Activated naive CD4-positive, alpha-beta T cell (primary cell): Measurements from ENCODE around the gene STAT5B.
"Not testable (repeated sequence)": the region's sequence is repeated elsewhere in the genome, so short reads cannot be mapped to it uniquely, and the experiment has no call there.

Experiments used
- DNase-seq, 4 experiments: peaks; one replicate each; lab custom pipeline; 2025; lab: John Stamatoyannopoulos, UW

STAT5B gene

DNA sequence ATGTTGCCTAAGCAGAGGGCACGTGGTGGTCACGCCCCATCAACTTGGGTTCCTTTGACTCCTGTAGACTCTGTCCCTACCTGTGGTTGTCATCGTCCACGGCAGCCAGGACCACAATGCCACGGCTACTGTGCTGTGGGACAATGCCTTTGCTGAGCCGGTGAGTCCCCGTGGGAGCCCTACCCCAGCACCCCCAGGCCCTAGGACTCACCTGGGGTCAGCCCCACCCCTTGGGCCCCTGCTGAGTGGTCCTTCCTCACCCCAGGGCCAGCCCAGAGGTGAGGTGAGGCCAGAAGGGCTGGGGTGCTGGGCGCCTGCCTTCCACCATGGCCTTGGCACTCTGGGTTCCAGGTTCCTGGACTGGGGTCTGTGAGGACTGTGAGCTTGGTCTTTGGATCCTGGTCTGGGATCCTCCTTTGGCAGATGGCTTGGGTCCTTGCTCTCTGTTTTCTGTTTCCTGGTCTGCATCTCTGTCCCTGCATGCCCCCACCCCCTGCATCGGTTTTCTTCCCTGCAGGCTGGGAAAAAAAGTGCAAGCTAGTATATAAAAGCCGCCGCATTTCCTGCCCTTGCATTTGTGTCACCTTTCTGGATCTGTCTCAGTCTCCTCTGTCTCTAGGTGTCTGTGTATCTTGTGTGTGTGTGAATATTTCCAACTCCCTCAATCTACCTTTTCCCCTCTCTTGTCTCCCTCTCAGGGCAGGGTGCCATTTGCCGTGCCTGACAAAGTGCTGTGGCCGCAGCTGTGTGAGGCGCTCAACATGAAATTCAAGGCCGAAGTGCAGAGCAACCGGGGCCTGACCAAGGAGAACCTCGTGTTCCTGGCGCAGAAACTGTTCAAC, 29.6 kb upstream of the STAT5B start:
- DNase-seq: peak in 1 of 4 experiments; percentile 36

GRCh38 chr17:42305031-42305330, 28.8 kb upstream of the STAT5B start:
- not testable (repeated sequence) for DNase-seq

GRCh38 chr17:42304187-42305030, 28.2 kb upstream of the STAT5B start:
- DNase-seq: no peak

- DNase-seq: no peak
These were observed 27.5 kb upstream of the STAT5B start for GRCh38 chr17:42303694-42304093.

DNA sequence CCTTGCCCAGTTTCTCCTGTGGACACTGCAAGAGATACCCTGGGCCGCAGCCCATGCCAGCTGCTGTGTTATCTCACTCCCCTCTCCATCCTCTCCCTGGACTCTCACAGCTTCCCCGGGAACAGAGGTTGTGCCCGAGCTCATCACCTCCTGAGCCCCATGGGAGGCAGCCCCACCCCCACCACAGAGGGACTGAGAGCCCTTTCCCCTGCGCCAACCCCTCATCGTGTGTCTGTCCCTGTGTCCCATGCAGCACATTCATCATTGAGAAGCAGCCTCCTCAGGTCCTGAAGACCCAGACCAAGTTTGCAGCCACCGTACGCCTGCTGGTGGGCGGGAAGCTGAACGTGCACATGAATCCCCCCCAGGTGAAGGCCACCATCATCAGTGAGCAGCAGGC, 24.8 kb upstream of the STAT5B start:
- DNase-seq: no peak

DNA sequence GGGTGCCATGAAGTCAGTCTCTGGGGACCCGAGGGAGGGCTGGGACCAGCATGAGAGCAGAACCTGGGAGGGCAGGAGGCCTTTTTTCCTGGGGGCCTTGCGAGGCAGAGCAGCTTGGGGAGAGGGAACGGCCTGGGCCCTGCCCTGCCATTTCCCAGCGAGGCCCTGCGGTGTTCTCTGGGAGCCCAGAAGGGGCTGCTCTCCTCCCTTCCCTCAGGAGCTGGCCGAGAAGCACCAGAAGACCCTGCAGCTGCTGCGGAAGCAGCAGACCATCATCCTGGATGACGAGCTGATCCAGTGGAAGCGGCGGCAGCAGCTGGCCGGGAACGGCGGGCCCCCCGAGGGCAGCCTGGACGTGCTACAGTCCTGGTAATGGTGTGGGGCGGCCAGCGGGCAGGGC, 23.7 kb upstream of the STAT5B start:
- not testable (repeated sequence) for DNase-seq

- not testable (repeated sequence) for DNase-seq
These were observed 23.2 kb upstream of the STAT5B start for GRCh38 chr17:42299361-42299760.

DNA sequence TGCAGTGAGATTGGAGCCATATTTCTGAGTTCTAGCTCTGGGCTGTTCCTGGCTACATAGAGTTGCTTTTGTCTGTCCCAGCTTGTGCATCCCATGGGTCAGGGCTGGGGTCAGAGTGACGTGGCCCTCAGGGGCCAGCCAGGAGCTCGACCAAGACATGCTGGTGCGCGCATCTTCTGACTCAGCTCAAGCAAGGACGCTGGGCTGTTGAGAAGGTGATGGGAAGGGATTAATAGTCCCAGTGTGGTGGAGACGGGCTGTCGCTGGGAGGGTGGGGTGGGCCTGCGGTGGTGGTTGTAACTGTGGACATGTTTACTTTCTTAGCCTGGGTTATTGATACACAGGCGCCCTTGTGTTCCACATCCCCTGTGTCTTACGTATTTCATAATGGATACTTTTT, 21.6 kb upstream of the STAT5B start:
- not testable (repeated sequence) for DNase-seq

GRCh38 chr17:42296012-42296411, 19.8 kb upstream of the STAT5B start:
- no peak for DNase-seq

DNA sequence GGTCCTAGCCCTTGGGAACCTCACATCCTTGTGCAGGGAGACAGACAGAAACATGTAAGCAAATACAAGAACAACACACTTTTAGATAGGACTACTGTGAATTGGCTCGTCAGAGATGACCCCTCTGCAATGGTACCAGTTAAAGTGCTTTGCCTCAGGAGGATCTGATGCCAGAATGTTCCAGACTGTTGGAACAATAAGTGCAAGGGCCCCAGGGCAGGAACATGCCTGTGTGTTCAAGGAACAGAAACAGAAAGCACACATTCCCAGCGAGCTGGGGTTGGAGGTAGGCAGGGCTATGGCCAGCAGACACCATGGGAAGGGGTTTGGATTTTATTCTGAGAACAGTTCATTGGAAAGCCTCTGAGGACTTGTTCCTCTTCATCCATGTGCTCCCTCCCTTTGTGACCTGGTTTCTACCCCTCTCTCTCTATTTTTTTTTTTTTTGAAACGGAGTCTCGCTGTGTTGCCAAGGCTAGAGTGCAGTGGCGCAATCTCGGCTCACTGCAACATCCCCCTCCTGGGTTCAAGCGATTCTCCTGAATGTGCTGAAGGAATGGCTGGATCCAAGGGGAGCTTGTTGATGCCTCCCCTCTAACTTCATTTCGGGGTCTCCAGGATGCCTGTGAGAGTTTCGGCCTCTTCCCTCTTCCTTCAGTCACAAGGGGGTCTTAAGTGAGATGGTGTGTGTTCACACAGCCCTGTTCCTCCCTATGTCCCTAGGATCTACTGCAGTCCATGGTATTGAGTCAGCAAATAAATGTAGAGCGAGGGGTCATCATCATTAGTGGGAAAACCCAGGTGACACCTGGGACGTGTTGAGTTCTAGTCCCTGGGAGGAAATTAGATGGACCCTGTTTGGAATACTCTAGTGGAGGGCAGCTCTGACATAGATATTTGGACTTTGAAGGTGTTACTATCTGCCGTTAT, 18.5 kb upstream of the STAT5B start:
- DNase-seq: no peak

- no peak for DNase-seq
These were observed 14.9 kb upstream of the STAT5B start for GRCh38 chr17:42291129-42291528.

- DNase-seq: no peak
These were observed 14.4 kb upstream of the STAT5B start for GRCh38 chr17:42290577-42290976.

DNA sequence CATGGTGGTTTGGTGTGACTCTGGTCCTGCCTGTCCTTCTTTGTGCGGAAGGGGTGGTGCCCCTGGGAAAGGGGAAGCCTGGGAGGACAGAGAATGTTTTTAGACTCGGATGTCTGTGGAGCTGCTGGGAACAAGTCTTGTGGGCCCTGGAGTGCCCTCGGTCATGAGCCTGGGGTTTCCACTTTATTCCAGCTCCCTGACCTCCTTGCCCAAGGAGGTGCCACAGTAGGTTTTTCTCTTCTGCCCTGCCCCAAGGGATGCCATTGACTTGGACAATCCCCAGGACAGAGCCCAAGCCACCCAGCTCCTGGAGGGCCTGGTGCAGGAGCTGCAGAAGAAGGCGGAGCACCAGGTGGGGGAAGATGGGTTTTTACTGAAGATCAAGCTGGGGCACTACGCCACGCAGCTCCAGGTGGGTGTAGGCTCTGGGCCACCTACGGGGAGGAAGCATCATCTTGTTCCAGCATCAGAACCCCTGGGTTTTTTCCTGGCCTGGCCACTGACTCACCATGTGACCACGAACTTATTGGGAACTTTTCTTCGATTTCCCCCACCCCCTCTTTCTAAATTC, 13.5 kb upstream of the STAT5B start:
- DNase-seq: no peak

DNA sequence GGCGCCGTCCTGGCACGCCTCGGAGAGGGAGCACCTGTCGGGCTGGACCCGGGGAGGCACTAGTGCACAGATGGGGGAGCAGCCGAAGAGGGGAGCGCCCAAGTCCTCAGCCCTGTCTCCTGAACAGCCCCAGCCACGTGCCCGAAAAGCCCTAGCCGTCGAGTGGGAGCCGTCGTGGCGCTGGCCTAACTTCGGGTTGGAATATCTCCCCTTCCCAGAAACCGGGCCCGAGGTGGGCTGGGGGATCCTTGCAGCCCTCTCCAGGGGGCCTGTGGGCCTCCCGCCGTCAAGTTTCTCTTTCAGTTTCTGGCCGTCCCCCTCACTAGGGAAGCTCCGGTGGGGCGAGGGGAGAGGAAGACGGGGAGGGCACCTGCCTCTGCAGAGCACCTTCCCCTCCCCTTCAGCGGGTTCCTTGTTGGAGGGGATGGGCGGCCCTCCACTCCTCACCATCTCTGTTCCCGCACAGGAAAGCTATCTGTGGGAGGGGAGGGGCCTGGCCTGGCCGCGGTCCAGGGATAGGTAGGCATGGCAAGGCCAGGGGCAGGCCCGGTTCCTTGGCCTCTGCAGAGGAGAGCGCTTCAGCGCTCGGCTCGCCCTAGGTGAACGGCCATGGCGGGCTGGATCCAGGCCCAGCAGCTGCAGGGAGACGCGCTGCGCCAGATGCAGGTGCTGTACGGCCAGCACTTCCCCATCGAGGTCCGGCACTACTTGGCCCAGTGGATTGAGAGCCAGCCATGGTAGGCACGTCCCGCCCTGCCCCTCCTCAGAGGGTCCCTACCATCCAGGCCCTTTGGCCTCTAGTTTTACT, 12.8 kb upstream of the STAT5B start:
- DNase-seq: peak in 2 of 4 experiments; percentile 39 to 46

GRCh38 chr17:42287977-42288802, 12.0 kb upstream of the STAT5B start, which contains the start of gene STAT5A:
Gene STAT5A (plus strand): TSS chr17:42288498. CDS start chr17:42289412, 914 bp downstream.
- DNase-seq: peak; percentile 31 to 69 (median 53)

DNA sequence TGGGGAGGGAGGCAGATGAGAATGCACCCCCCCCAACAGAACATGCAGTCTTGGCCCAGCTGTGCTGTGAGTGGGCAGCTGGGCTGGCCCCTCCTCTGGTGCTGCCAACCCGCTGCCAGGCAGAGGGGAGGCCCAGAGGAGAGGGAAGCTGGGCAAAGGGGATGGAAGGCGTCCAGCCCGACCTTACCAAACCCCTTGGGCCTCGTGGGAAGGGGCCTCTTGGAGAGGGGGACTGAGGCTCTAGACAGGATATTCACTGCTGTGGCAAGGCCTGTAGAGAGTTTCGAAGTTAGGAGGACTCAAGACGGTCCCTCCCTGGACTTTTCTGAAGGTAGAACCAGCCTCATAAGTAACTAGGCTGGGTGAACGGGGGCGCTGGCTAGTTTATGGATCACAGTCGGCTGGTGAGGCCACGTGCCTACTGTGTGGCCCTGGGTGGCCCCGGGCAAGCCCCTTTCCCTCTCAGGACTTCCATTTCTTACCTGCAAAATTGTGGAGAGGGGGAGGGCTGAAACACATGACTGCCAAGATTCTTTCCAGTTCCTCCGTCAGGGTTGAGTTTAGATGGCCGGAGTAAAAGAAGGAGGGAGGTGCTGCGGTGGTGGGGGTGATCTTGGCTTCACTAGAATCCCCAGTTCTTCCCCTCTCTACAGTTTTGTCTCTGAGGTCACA, 11.2 kb upstream of the STAT5B start:
- DNase-seq: peak in 1 of 4 experiments; percentile 27

GRCh38 chr17:42286411-42287221, 10.4 kb upstream of the STAT5B start:
- no peak for DNase-seq

GRCh38 chr17:42285346-42286050, 9.3 kb upstream of the STAT5B start:
- no peak for DNase-seq
